Skeletal muscle satellite cell (primary cell): ENCODE data around the gene TPR.

ENCODE experiments used
- H3K27me3 ChIP-seq: 2 replicates; pipeline ENCODE4 v1.7.0; 2013; ENCODE audit warnings: low read length; ENCODE audit not compliant: control insufficient read depth, insufficient read depth
- H3K36me3 ChIP-seq: 2 replicates; pipeline ENCODE4 v1.7.0; 2013; ENCODE audit warnings: mild to moderate bottlenecking, control low read depth, low read length; ENCODE audit not compliant: insufficient read depth
- H3K4me1 ChIP-seq: 2 replicates; pipeline ENCODE4 v1.7.0; 2013; ENCODE audit warnings: low read length; ENCODE audit not compliant: control insufficient read depth, insufficient read depth
- H3K4me2 ChIP-seq: 2 replicates; pipeline ENCODE4 v1.7.0; 2013; ENCODE audit warnings: mild to moderate bottlenecking, low read length
- H3K4me3 ChIP-seq: 2 replicates; pipeline ENCODE4 v1.7.0; 2013; ENCODE audit warnings: low read length
- H3K9ac ChIP-seq: 2 replicates; pipeline ENCODE4 v1.7.0; 2013; ENCODE audit warnings: mild to moderate bottlenecking, low read depth, low read length, moderate library complexity
- H3K9me3 ChIP-seq: replicated peaks from 2 replicates; pipeline ENCODE4 v1.7.0; 2013; ENCODE audit warnings: mild to moderate bottlenecking, control low read depth, low read length

The TPR gene

GRCh38 chr1:186275822-186276221, 99.2 kb downstream of the TPR start:
- H3K36me3 ChIP-seq: no peaks in the 10 kb centered on the region
- no peaks in the 10 kb centered on the region for H3K27me3 ChIP-seq
- no peak overlapping the region for H3K4me2 ChIP-seq
- H3K9ac ChIP-seq: no peak overlapping the region
- no peak overlapping the region for H3K4me3 ChIP-seq
- H3K9me3 ChIP-seq: no peaks in the 10 kb centered on the region
- no peaks in the 10 kb centered on the region for H3K4me1 ChIP-seq

DNA sequence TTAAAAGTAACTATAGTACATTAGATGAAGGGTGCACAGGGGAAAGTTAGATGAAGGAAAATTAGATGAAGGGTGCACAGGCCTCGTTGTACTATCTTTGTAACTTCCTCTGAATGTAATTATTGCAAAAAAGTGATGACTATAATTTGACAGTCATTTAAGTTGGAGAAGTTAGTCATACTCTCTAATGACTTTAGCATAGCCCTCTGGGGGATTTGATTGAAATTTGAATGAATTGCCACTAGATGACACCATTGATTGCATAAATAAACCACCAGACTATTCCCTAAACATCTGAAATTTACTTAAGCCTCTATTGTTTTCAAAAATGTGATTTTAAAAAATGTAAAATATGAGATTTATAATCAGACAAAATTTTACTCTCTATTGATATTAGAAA, 102.6 kb downstream of the TPR start:
- Histone ChIP-seq H3K9ac (no peak overlapping the region), H3K4me3 (no peak overlapping the region), H3K9me3 (no peaks in the 10 kb centered on the region), H3K36me3 (no peaks in the 10 kb centered on the region), H3K4me1 (no peaks in the 10 kb centered on the region), H3K4me2 (no peak overlapping the region), H3K27me3 (no peaks in the 10 kb centered on the region)

DNA sequence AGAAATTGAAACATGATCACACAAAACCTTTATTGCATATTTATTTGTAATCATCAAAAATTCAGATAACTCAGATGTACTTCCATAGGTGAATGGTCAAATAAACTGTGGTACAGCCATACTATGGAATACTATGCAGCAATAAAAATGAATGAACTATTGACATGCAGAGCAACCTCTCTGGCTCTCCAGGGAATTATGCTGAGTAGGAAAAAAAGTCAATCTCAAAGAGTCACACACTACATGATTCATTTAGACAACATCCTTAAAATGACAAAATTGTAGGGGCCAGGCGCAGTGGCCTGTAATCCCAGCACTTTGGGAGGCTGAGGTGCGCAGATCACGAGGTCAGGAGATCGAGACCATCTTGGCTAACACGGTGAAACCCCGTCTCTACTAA, 104.0 kb downstream of the TPR start:
- H3K36me3 ChIP-seq: no peaks in the 10 kb centered on the region
- H3K4me2 ChIP-seq: no peak overlapping the region
- no peaks in the 10 kb centered on the region for H3K4me1 ChIP-seq
- H3K9me3 ChIP-seq: no peaks in the 10 kb centered on the region
- H3K27me3 ChIP-seq: no peaks in the 10 kb centered on the region
- H3K4me3 ChIP-seq: no peak overlapping the region
- no peak overlapping the region for H3K9ac ChIP-seq
